ENCODE data around the gene BNC2.

The BNC2 gene

GRCh38 chr9:16369427-16369826 lies 501.0 kb downstream of the BNC2 start:
- Histone ChIP-seq H3K9me3 (ENCODE audit: control insufficient read depth, low read length) (no peaks in the 10 kb centered on the region), H3K79me2 (no peaks in the 10 kb centered on the region), H3K4me2 (ENCODE audit: low read length) (no peak overlapping the region), H3K27me3 (ENCODE audit: control insufficient read depth, insufficient read depth, low read length) (no peaks in the 10 kb centered on the region), H3K27ac (no peak overlapping the region), H3K36me3 (ENCODE audit: control insufficient read depth, insufficient read depth, low read length) (no peaks in the 10 kb centered on the region), H3K9ac (no peak overlapping the region), H3K4me1 (no peaks in the 10 kb centered on the region), H3K4me3 (ENCODE audit: low read depth, low read length) (no peak overlapping the region), H2AFZ (no peak overlapping the region)
- no peak for TF ChIP-seq CTCF (IDR thresholded peaks at IDR 0.05)

- Histone ChIP-seq H3K9ac (no peak overlapping the region), H3K4me2 (ENCODE audit: low read length) (no peak overlapping the region), H3K79me2 (no peaks in the 10 kb centered on the region), H3K27me3 (ENCODE audit: control insufficient read depth, insufficient read depth, low read length) (no peaks in the 10 kb centered on the region), H3K4me3 (ENCODE audit: low read depth, low read length) (no peak overlapping the region), H2AFZ (no peak overlapping the region), H3K4me1 (no peaks in the 10 kb centered on the region), H3K36me3 (ENCODE audit: control insufficient read depth, insufficient read depth, low read length) (no peaks in the 10 kb centered on the region), H3K27ac (no peak overlapping the region), H3K9me3 (ENCODE audit: control insufficient read depth, low read length) (no peaks in the 10 kb centered on the region)
- TF ChIP-seq CTCF (IDR thresholded peaks at IDR 0.05), result no peak
Observed at GRCh38 chr9:16368237-16369087, 502.0 kb downstream of the BNC2 start.

- no peak for TF ChIP-seq CTCF (IDR thresholded peaks at IDR 0.05)
- Histone ChIP-seq H3K27ac (no peak overlapping the region), H3K27me3 (ENCODE audit: control insufficient read depth, insufficient read depth, low read length) (no peaks in the 10 kb centered on the region), H3K4me3 (ENCODE audit: low read depth, low read length) (no peak overlapping the region), H3K4me1 (no peaks in the 10 kb centered on the region), H3K79me2 (no peaks in the 10 kb centered on the region), H3K9ac (no peak overlapping the region), H3K4me2 (ENCODE audit: low read length) (no peak overlapping the region), H3K36me3 (ENCODE audit: control insufficient read depth, insufficient read depth, low read length) (no peaks in the 10 kb centered on the region), H2AFZ (no peak overlapping the region), H3K9me3 (ENCODE audit: control insufficient read depth, low read length) (no peaks in the 10 kb centered on the region)
Observed at GRCh38 chr9:16367605-16368231, 502.8 kb downstream of the BNC2 start.

- Histone ChIP-seq H3K4me3 (ENCODE audit: low read depth, low read length) (no peak overlapping the region), H3K9ac (no peak overlapping the region), H3K4me1 (no peaks in the 10 kb centered on the region), H3K4me2 (ENCODE audit: low read length) (no peak overlapping the region), H3K36me3 (ENCODE audit: control insufficient read depth, insufficient read depth, low read length) (no peaks in the 10 kb centered on the region), H3K27ac (no peak overlapping the region), H2AFZ (no peak overlapping the region), H3K9me3 (ENCODE audit: control insufficient read depth, low read length) (no peaks in the 10 kb centered on the region), H3K79me2 (no peaks in the 10 kb centered on the region), H3K27me3 (ENCODE audit: control insufficient read depth, insufficient read depth, low read length) (no peaks in the 10 kb centered on the region)
- TF ChIP-seq CTCF (IDR thresholded peaks at IDR 0.05), result no peak
Observed at GRCh38 chr9:16364347-16364746, 506.1 kb downstream of the BNC2 start.

Data from parathyroid adenoma (tissue), 2 donors.